Measurements from ENCODE around the gene ITPK1.
"Not testable (repeated sequence)": the region's sequence is repeated elsewhere in the genome, so short reads cannot be mapped to it uniquely, and the experiment has no call there.

DNA sequence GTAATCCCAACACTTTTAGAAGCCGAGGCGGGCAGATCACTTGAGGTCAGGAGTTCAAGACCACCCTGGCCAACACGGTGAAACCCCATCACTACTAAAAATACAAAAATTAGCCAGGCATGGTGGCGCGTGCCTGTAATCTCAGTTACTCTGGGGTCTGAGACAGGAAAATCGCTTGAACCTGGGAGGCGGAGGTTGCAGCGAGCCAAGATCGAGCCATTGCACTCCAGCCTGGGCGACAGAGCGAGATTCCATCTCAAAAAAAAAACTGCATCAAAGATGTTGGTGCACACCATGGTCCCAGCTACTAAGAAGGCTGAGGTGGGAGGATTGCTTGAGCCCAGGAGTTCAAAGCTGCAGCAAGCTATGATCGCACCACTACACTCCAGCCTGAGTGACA is 53.7 kb downstream of the ITPK1 start:
- not testable (repeated sequence) for TF ChIP-seq POLR2A (IDR thresholded peaks at IDR 0.05)
- TF ChIP-seq, protein P1, sequence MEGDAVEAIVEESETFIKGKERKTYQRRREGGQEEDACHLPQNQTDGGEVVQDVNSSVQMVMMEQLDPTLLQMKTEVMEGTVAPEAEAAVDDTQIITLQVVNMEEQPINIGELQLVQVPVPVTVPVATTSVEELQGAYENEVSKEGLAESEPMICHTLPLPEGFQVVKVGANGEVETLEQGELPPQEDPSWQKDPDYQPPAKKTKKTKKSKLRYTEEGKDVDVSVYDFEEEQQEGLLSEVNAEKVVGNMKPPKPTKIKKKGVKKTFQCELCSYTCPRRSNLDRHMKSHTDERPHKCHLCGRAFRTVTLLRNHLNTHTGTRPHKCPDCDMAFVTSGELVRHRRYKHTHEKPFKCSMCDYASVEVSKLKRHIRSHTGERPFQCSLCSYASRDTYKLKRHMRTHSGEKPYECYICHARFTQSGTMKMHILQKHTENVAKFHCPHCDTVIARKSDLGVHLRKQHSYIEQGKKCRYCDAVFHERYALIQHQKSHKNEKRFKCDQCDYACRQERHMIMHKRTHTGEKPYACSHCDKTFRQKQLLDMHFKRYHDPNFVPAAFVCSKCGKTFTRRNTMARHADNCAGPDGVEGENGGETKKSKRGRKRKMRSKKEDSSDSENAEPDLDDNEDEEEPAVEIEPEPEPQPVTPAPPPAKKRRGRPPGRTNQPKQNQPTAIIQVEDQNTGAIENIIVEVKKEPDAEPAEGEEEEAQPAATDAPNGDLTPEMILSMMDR (IDR thresholded peaks at IDR 0.05), result not testable (repeated sequence)

Measured in stomach (tissue), 4 donors.